NCI-H1694 (cell line): Measurements from ENCODE around the gene VDR.

Experiments
- DNase-seq: peaks from one replicate; lab custom pipeline; 2025; lab: John Stamatoyannopoulos, UW

Gene VDR

GRCh38 chr12:47894068-47894467, 10.7 kb downstream of the VDR start:
- DNase-seq = no peak

- no peak for DNase-seq
Measured at GRCh38 chr12:47892819-47893218, 12.0 kb downstream of the VDR start.

DNA sequence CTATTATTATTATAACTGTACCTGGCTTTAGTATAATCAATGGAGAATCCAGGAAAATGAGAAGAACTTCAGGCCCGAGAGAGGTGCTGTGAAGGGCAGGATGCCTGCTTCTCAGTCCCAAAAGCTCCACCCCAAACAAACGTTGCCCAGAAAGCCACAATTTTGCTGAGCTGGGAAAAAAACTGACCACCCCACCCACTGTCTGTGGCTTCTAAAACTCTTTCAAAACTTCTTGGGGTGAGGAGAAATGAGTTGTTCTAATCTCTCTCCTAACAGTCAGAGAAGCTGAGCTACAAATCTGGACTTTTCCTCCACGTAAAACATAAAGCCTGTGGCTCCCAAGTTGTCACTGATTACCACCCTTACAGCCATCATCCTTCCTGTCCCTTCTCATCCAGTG, 13.4 kb downstream of the VDR start:
- DNase-seq = no peak

- no peak for DNase-seq
Measured at GRCh38 chr12:47889040-47889439, 15.8 kb downstream of the VDR start.

DNA sequence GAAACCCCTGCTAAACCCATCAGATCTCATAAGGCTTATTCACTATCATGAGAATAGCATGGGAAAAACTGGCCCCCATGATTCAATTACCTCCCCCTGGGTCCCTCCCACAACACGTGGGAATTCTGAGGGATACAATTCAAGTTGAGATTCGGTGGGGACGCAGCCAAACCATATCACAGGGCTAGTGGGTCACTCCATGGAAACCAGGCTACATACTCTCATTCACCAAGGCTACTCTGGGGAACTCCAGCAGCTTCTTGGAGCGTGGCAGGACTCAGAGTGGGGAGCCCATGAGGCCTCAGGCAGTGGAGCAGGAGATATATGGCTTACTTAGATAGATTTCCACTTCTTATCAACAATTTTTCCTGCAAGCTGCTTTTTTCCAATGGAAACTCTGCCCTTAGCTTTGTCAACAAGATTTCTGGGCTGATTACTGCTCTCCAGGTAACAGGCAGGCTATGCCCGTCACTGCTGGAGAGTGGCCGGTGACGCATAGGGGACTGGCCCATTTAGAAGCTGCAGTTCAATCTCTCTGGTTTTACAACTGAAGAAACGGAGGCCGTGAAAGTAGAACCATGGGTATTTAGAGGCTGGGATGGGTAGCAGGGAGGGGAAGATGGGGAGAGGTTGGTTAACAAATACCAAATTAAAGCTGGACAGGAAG, 16.5 kb downstream of the VDR start:
- no peak for DNase-seq

DNA sequence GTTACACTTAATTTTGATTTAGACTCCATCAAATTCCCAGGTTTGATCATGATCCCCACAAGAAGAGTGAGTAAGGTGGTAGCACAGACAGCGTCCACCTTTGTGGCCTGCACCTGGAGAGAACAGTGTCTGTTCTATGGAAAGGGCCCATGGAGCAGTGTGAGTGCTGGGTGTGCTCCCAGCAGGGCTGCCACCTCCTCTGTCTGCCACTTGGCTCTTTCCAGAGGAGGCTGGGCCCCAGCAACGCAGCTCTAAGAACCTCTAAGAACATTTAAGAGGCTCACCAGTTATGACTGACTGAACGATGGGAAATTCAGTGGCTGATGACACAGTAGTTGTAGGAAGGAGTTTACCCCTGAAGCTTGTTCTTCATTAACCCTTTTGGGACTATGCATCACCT, 17.3 kb downstream of the VDR start:
- DNase-seq = no peak

DNA sequence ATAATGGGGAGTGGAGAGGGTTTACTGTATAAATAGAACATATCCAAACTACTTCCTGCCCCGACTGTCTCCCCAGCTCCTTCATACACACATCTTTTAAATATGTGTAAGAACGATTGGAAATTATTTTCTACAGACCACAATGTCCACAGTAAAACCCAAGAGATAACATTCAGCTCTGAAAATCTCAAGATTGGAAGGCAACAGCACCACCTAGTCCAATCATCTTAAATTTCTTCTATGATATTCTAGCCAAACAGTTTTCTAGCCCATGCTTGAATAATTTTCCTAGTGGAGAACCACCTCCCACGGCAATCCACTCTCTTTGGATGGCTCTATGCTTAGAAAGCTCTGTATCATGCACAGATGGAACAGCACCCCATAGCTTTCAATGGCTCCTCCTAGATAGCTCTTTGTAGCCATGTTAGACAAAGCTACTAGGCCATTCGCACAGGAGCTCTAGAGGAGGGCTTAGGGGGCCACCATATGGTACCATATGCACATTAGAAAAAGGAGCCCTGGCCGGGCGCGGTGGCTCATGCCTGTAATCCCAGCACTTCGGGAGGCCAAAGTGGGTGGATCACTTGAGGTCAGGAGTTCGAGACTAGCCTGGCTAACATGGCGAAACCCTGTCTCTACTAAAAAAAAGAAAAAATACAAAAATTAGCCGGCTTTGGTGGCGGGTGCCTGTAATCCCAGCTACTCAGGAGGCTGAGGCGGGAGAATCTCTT, 18.1 kb downstream of the VDR start:
- DNase-seq = no peak

- DNase-seq = no peak
Measured at GRCh38 chr12:47885566-47885965, 19.2 kb downstream of the VDR start.

DNA sequence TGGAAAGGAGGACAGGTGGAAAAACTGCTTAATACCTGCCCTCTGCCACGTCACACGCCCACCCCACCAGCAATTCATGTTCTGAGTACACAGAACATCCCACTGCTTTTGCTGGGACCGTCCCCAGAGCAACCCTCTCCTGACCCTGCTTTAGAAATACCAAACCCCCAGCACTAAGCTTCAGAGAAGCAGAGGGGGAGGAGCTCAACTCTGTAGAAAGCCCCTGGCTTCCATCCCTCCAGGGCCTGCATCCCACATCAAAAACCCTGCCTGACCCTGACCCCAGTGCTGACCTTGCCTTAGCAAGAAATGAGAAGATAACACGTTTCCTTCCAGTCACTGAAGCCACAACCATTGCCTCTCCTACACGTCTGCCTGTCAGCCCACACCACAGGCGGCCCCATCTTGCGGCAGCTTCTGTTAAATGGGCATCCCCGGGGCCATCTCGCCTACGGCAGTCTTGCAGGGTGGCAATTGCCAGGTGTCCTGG, 19.7 kb downstream of the VDR start:
- DNase-seq = no peak

GRCh38 chr12:47884501-47884900, 20.3 kb downstream of the VDR start:
- no peak for DNase-seq

GRCh38 chr12:47883663-47884195, 21.1 kb downstream of the VDR start:
- DNase-seq = no peak

DNA sequence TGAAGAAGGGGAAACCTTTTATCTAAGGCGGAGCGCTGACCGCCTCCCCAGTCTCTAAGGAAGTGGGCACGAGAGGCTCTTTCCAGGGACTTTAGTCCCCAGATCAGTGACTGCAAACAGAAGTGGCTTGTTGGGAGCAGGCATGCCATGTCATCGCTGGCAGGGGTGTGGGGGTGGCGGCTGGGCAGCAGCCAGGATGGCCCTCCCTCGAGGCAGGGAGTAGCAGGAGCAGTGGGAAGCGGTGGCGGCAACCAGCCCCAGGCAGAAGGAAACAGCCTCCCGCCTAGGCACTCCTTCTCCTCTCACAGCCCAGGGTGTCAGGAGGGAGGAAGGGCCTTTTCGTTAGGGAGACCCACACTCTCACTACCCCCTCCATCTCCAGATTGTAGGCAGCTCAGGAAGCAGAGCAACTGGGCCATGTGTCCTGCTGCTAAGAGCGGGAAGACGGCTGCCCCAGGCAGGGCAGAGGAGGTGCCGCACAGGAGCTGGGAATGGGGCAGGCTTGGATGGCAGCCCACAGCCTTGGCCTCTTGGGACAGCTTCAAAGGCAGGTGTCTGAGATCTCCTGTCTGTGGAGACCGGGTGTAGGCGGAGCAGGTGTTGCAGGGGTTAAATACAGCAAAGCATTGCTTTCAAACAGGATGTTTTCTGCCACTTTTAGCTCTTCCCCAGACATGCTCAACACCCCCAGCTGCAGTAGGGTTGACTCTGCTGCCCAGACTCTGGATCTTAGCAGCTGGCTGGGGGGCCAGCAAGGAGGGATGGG, 21.8 kb downstream of the VDR start:
- DNase-seq = no peak

GRCh38 chr12:47881826-47882427, 22.9 kb downstream of the VDR start:
- DNase-seq = no peak

DNA sequence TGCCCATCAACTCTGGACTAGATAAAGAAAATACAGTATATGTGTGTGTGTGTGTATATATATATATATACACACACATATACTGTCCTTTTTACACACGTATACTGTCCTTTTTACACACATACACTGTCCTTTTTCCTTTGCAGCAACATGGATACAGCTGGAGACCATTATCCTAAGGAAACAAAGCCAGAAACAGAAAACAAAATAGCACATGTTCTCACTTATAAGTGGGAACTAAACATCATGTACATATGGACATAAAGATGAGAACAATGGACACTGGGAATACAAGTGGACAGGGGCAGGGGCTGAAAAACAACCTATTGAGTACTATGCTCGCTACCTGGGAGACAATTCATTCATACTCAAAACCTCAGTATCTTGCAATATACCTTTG, 23.7 kb downstream of the VDR start:
- no peak for DNase-seq

DNA sequence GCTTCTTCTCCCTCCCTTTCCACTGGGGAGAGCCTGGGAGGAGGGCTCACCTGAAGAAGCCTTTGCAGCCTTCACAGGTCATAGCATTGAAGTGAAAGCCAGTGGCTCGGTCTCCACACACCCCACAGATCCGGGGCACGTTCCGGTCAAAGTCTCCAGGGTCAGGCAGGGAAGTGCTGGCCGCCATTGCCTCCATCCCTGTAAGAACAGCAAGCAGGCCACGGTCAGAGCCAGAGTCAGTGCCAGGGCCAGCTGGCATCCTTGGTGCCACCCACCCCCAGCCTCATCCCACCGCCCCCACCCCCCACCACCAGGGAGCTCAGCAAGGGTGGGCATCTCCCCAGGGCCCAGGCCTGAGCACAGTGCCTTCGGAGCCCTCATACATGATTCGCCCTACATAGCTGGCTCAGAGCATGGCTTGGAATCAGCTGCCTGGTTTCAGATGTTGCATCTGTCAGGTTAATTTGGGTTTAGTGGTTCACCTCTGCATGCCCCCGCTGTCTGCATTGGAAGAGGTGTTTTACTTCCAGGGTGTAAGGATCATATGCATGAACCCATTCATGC, 25.8 kb downstream of the VDR start:
- DNase-seq = no peak

GRCh38 chr12:47878293-47878917, 26.4 kb downstream of the VDR start:
- no peak for DNase-seq

DNA sequence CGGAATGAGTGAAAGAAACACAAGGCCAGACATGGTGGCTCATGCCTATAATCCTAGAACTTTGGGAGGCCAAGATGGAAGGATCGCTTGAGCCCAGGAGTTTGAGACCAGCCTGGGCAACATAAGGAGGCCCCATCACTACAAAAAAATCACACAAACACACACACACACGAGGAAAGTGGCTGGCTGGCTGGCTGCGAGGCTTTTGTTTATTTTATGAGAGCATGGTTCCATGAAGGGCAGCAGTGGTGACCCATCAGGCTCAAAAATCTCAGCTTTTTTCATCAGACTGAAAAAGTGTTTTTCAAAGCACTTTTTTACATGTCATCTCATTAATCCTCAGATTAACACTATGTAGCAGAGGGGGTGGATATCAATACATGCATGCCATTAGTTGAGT, 27.7 kb downstream of the VDR start:
- DNase-seq = no peak

GRCh38 chr12:47876440-47876960, 28.3 kb downstream of the VDR start:
- DNase-seq = no peak

DNA sequence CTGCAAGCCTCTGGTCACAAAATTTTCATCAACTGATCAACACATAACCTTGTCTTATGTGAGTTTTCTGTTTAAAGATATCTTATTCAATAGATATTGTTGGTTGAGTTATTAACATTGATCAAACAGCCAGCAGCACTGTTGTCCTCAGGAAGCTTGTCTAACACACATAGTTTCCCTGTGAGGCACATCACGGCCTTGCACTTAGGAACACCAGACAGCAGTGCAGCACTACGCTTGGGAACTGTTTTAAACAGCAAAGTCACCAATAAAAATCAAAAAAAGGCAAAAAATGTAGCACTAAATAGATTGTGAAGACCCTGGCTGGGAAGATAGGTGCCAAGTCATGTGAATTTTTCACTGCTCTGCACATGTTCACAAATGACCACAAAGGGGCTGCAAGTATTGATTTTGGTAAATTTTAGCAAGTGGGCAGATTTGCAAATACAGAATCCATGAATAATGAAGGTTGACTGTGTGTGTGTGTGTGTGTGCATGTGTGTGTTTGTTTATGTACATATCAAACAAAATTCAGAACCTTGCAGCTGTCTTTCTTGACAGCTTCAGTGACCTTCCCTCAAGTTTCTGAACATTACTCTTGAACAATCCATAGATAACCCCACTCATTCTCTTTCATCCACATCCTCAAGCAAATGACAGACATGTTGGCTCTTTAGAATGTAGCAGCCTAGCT, 28.9 kb downstream of the VDR start:
- DNase-seq = no peak

DNA sequence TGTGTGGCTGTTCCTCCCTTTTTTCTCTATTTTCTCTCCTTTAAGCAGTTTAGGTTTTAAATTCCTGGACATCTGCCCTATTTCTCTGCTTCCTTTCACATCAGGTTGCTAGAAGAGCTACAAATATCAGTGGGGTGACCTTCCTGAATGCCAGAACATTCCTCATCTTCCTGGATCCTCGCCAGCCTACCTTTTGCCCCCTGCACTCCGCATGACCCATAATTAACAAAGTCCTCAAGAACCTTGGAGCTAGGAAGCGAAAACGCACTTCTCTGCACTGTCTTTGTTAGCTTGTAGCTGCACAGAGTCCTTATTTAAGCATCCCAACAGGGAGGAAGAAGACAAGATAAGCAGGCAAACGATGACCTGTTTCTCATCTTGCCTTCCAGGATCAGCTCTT, 30.5 kb downstream of the VDR start:
- no peak for DNase-seq
